HepG2 (cell line): ENCODE measurements around the gene VSIR. TPM values are rescaled to one million over a fixed set of nuclear protein-coding genes. Genes with fewer than 3 reads are reported as not detected.

Experiments used
- ATAC-seq: fragments of 200-7000 bp; cut with Tn5 transposase; 3 replicates; pipeline ENCODE4 v1.9.1; 2020; ENCODE audit warnings: mild to moderate bottlenecking, moderate library complexity
- BruUV-seq: library from RNA; stranded (reverse); fragments of 400-500 nt; replicated peaks from 2 replicates; lab custom pipeline; 2021; lab: Mats Ljungman, UMichigan
- CTCF ChIA-PET: fragments of 300-600 bp; formaldehyde crosslinking; extraction: SDS; loops from one replicate; lab custom pipeline; 2021; ENCODE audit warnings: low total read pairs, inconsistent platforms, low intra/inter-chr PET ratio; lab: Yijun Ruan, JAX
- POLR2A ChIA-PET: fragments of 350-600 bp; sonication (Branson Sonifier 250); formaldehyde crosslinking; loops from one replicate; lab custom pipeline; 2020; ENCODE audit warnings: antibody characterized with exemption, inconsistent platforms; lab: Yijun Ruan, JAX
- DNase-seq: peaks from one replicate; pipeline ENCODE4 v3.0.0-alpha.2; 2015; ENCODE audit warnings: low spot score
- FAIRE-seq: peaks from 3 replicates; lab custom pipeline; 2011; peaks lifted over from hg19 to GRCh38; lab: Jason Lieb, UNC
- H2AFZ ChIP-seq: one replicate; pipeline ENCODE4 v1.6.1; 2011; ENCODE audit warnings: low read length, inconsistent platforms
- H3K27ac ChIP-seq: fragments of 300-600 bp; 3 replicates; pipeline ENCODE4 v1.8.0; 2011; ENCODE audit warnings: mixed run types, mild to moderate bottlenecking, mixed read lengths, low read length, inconsistent platforms; ENCODE audit not compliant: insufficient read depth; ENCODE audit errors: extremely low read length
- H3K27me3 ChIP-seq, 2 experiments: fragments of 200-600 bp in 1 of 2; 2 replicates in 1 of 2; 3 replicates in 1 of 2; pipeline versions ENCODE4 v1.6.0 to v1.8.0; 2011; ENCODE audit warnings: low read length in 2 of 2, mild to moderate bottlenecking in 2 of 2, moderate library complexity in 2 of 2, inconsistent platforms in 1 of 2; ENCODE audit not compliant: insufficient read depth in 2 of 2, control insufficient read depth in 1 of 2
- H3K36me3 ChIP-seq, 2 experiments: fragments of 200-600 bp in 1 of 2; replicated peaks in 1 of 2; 2 replicates in 1 of 2; 3 replicates in 1 of 2; pipeline versions ENCODE4 v1.5.1 to v1.8.0; 2011; ENCODE audit warnings: low read length in 2 of 2, inconsistent platforms in 1 of 2; ENCODE audit not compliant: insufficient read depth in 2 of 2, control insufficient read depth in 1 of 2
- H3K4me1 ChIP-seq: 2 replicates; pipeline ENCODE4 v1.5.1; 2012; ENCODE audit warnings: low read length, inconsistent platforms; ENCODE audit not compliant: insufficient read depth
- H3K4me2 ChIP-seq: 2 replicates; pipeline ENCODE4 v1.6.0; 2011; ENCODE audit warnings: low read depth, low read length, inconsistent platforms
- H3K4me3 ChIP-seq, 3 experiments: fragments of 200-600 bp in 1 of 3; sonication (generic), shearing (Covaris generic) in 1 of 3; replicated peaks in 1 of 3; 2 replicates each; pipeline ENCODE4 v1.5.1; 2011 to 2016; ENCODE audit warnings: low read length in 3 of 3, inconsistent platforms in 2 of 3, low read depth in 2 of 3, mild to moderate bottlenecking in 2 of 3, control low read depth in 1 of 3, mixed read lengths in 1 of 3; ENCODE audit not compliant: insufficient read depth in 1 of 3
- H3K79me2 ChIP-seq: one replicate; pipeline ENCODE4 v1.6.1; 2011; ENCODE audit warnings: low read length, inconsistent platforms; ENCODE audit not compliant: insufficient read depth
- H3K9ac ChIP-seq: 2 replicates; pipeline ENCODE4 v1.6.0; 2011; ENCODE audit warnings: mild to moderate bottlenecking, low read depth, low read length, inconsistent platforms; ENCODE audit not compliant: insufficient read depth
- H3K9me3 ChIP-seq: 2 replicates; pipeline ENCODE4 v1.5.1; 2012; ENCODE audit warnings: mild to moderate bottlenecking, low read length
- H4K20me1 ChIP-seq: 2 replicates; pipeline ENCODE4 v1.6.0; 2011; ENCODE audit warnings: inconsistent platforms, mild to moderate bottlenecking, low read length, moderate library complexity; ENCODE audit not compliant: insufficient read depth
- ATF7-NPFF ChIP-seq: sonication (generic); formaldehyde crosslinking; IDR thresholded peaks from 2 replicates; pipeline ENCODE4 v1.8.1; 2023; ENCODE audit warnings: mild to moderate bottlenecking, low read depth, missing genetic modification reagents, moderate library complexity
- ELF1 ChIP-seq: sonication (generic); formaldehyde crosslinking; IDR thresholded peaks from 2 replicates; pipeline ENCODE4 v1.4.0; 2020; ENCODE audit warnings: missing genetic modification reagents
- ETV5 ChIP-seq: IDR thresholded peaks from 2 replicates; pipeline ENCODE4 v1.6.1; 2018; ENCODE audit warnings: missing biosample characterization, missing genetic modification reagents, inconsistent platforms, borderline replicate concordance
- GTF2F1 ChIP-seq: fragments of 150-350 bp; IDR thresholded peaks from 2 replicates; pipeline ENCODE4 v1.6.1; 2014; ENCODE audit warnings: low read length
- JUNB ChIP-seq: sonication (generic); formaldehyde crosslinking; IDR thresholded peaks from 2 replicates; pipeline ENCODE4 v1.8.0; 2022; ENCODE audit warnings: missing genetic modification reagents, mild to moderate bottlenecking, borderline replicate concordance
- MED13 ChIP-seq: sonication (generic); formaldehyde crosslinking; IDR thresholded peaks from 2 replicates; pipeline ENCODE4 v1.5.0; 2020; ENCODE audit warnings: missing genetic modification reagents
- NFYB ChIP-seq: sonication (generic); formaldehyde crosslinking; IDR thresholded peaks from 2 replicates; pipeline ENCODE4 v1.4.0; 2020; ENCODE audit warnings: missing genetic modification reagents
- NR2F6 ChIP-seq, 2 experiments: IDR thresholded peaks; 2 replicates each; pipeline ENCODE4 v1.6.1; 2016; ENCODE audit warnings: antibody characterized with exemption in 1 of 2, mild to moderate bottlenecking in 1 of 2
- NRL ChIP-seq: sonication (generic); formaldehyde crosslinking; IDR thresholded peaks from 2 replicates; pipeline ENCODE4 v1.5.0; 2020; ENCODE audit warnings: missing genetic modification reagents, mild to moderate bottlenecking, moderate library complexity, borderline replicate concordance
- RFX1 ChIP-seq: fragments of 450-650 bp; IDR thresholded peaks from 2 replicates; pipeline ENCODE4 v1.6.1; 2017
- ZNF160 ChIP-seq: sonication (generic); formaldehyde crosslinking; IDR thresholded peaks from 2 replicates; pipeline ENCODE4 v1.8.0; 2022; ENCODE audit warnings: mild to moderate bottlenecking, inconsistent platforms, missing genetic modification reagents
- ZNF24 ChIP-seq: fragments of 450-650 bp; IDR thresholded peaks from 2 replicates; pipeline ENCODE4 v1.6.1; 2017; ENCODE audit warnings: antibody characterized with exemption, mild to moderate bottlenecking
- ZNF724P ChIP-seq: sonication (generic); formaldehyde crosslinking; IDR thresholded peaks from 2 replicates; pipeline ENCODE4 v1.8.0; 2022; ENCODE audit warnings: missing genetic modification reagents, borderline replicate concordance
- WGBS: methylation state at CpG from one replicate; pipeline ENCODE4 v1.1.6; 2017; ENCODE audit warnings: low lambda C conversion rate; 5-methylcytosine and 5-hydroxymethylcytosine counted together
- in situ Hi-C: cut with HindIII; loops from 2 replicates; pipeline ENCODE4 v1.10.0; 2017; ENCODE audit warnings: low pct_unique_long_range_greater_than_20kb; ENCODE audit not compliant: extremely low pct_ligation_motif_present
- intact Hi-C: fragments of 100-400 bp; cut with micrococcal nuclease; formaldehyde crosslinking; loops from one replicate; pipeline ENCODE4 v1.10.0; 2022; ENCODE audit not compliant: unreplicated experiment
- polyA plus RNA-seq, 8 experiments: library from polyadenylated mRNA; depleted of rRNA in 3 of 8; stranded (reverse) in 7 of 8; unstranded in 1 of 8; fragments of >200 nt; fragmentation: Illumina TruSeq in 4 of 8; extraction: Trizol in 4 of 8; gene quantifications; 2 replicates each; pipeline versions ENCODE4 v1.2.1 to v1.2.3, GENCODE V29; 2011 to 2016; ENCODE audit warnings: low read depth in 4 of 8, missing spikeins in 1 of 8, mixed read lengths in 1 of 8; ENCODE audit not compliant: insufficient read depth in 1 of 8
- total RNA-seq, 5 experiments: library from RNA; depleted of rRNA; stranded (reverse); fragments of >200 nt; fragmentation: Illumina TruSeq; extraction: Trizol; gene quantifications; 2 replicates each; pipeline ENCODE4 v1.2.3, GENCODE V29; 2016; ENCODE audit warnings: low read depth in 1 of 5
- TF ChIP-seq, protein P1 (sequence below): sonication (generic); formaldehyde crosslinking; IDR thresholded peaks from 2 replicates; pipeline ENCODE4 v1.5.0; 2020; ENCODE audit warnings: missing genetic modification reagents, mild to moderate bottlenecking, borderline replicate concordance
- TF ChIP-seq, protein P2 (sequence below): sonication (generic); formaldehyde crosslinking; IDR thresholded peaks from 2 replicates; pipeline ENCODE4 v1.4.0; 2020; ENCODE audit warnings: mild to moderate bottlenecking, missing genetic modification reagents
- TF ChIP-seq, protein P3 (sequence below): sonication (generic); formaldehyde crosslinking; IDR thresholded peaks from 2 replicates; pipeline ENCODE4 v1.5.1; 2020; ENCODE audit warnings: mild to moderate bottlenecking, missing genetic modification reagents, moderate library complexity

The VSIR gene
- total and polyA plus RNA-seq, 2 of the 13 experiments (the other 11 are each of a cell fraction or from before 2014, with no cell fraction given): 0.44 to 3.2 TPM

DNA sequence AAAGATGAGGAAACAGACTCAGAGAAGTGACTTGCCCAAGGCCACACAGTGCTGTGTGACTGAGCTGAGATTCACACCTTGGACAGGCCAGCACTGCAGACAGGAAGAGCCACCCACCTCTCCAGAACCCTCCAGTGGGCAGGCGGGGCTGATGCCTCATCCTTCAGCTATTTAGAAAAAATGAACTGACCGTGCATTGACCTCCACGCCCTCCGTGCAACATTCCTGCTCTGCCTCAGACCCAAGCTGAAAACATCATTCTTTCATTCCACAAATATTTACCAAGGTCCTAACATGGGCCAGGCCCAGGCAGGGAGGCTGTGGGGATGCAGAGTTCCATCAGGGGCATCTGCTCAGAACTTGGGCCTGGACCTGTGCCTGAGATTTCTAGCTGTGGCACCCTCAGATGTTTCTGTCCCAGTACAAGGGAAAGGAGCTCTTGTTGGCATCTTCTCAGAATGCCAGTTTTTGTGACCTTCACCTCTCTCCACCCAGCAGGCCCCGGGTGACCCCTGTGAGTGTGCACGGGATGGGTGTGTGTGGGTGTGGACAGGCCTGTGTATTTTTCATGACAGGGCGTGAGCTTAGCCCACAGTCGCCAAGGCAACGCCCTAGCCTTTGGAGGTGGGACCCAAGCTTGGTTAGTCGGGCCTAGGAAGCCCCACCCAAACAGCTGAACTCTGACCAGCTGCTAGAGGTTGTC lies 6.5 kb downstream of the VSIR start:
- no peaks in the 10 kb centered on the region for H4K20me1 ChIP-seq
- peak overlapping the region; percentile 61 for H3K4me2 ChIP-seq
- no TSS peak for BruUV-seq
- in situ Hi-C loops: no loop called here
- peak overlapping the region; percentile 39 for H3K27ac ChIP-seq
- H3K27me3 ChIP-seq: peaks cover 7 to 21% of the 10 kb centered on the region in 2 experiments; a peak in 4 of 5 replicates
- H3K9me3 ChIP-seq: no peaks in the 10 kb centered on the region
- no peaks in the 10 kb centered on the region for H3K79me2 ChIP-seq
- H3K36me3 ChIP-seq: no peaks in the 10 kb centered on the region
- intact Hi-C loops: no loop called here
- POLR2A ChIA-PET: interaction anchor here (0.8 to 1.1 kb wide), 3 partner anchors 84 to 448 kb away, joined by 3 to 6 read pairs (median 4); partner anchors contain the start of genes PSAP and SLC29A3
- 0% methylated on average over 5 of the region's 10 CpGs for WGBS
- H3K4me1 ChIP-seq: peaks cover 42% of the 10 kb centered on the region
- no peak overlapping the region for H3K9ac ChIP-seq
- peak; percentile 92 for DNase-seq
- FAIRE-seq: peak; percentile 84
- peak overlapping the region in 1 of 3 experiments; percentile 17; a peak in 1 of 6 replicates for H3K4me3 ChIP-seq
- ATAC-seq: peak; percentile 88
- H2AFZ ChIP-seq: no peak overlapping the region
- CTCF ChIA-PET: no interaction called here
- TF ChIP-seq NFYB (CRISPR knock-in tag): no peak
- no peak for TF ChIP-seq ZNF160 (CRISPR knock-in tag)
- TF ChIP-seq ZNF724P (CRISPR knock-in tag): no peak
- TF ChIP-seq MED13 (CRISPR knock-in tag): no peak
- TF ChIP-seq GTF2F1: no peak
- TF ChIP-seq, protein P1, sequence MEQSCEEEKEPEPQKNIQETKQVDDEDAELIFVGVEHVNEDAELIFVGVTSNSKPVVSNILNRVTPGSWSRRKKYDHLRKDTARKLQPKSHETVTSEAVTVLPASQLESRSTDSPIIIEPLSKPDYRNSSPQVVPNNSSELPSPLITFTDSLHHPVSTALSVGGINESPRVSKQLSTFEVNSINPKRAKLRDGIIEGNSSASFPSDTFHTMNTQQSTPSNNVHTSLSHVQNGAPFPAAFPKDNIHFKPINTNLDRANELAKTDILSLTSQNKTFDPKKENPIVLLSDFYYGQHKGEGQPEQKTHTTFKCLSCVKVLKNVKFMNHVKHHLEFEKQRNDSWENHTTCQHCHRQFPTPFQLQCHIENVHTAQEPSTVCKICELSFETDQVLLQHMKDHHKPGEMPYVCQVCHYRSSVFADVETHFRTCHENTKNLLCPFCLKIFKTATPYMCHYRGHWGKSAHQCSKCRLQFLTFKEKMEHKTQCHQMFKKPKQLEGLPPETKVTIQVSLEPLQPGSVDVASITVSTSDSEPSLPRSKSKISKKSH (CRISPR knock-in tag): no peak
- no peak for TF ChIP-seq ELF1 (CRISPR knock-in tag)
- no peak for TF ChIP-seq JUNB (CRISPR knock-in tag)
- peak; percentile 63; the same call in 1 of the 2 replicates for TF ChIP-seq RFX1
- peak; percentile 51; the same call in 1 of the 2 replicates for TF ChIP-seq ETV5 (CRISPR knock-in tag)
- TF ChIP-seq, protein P2, sequence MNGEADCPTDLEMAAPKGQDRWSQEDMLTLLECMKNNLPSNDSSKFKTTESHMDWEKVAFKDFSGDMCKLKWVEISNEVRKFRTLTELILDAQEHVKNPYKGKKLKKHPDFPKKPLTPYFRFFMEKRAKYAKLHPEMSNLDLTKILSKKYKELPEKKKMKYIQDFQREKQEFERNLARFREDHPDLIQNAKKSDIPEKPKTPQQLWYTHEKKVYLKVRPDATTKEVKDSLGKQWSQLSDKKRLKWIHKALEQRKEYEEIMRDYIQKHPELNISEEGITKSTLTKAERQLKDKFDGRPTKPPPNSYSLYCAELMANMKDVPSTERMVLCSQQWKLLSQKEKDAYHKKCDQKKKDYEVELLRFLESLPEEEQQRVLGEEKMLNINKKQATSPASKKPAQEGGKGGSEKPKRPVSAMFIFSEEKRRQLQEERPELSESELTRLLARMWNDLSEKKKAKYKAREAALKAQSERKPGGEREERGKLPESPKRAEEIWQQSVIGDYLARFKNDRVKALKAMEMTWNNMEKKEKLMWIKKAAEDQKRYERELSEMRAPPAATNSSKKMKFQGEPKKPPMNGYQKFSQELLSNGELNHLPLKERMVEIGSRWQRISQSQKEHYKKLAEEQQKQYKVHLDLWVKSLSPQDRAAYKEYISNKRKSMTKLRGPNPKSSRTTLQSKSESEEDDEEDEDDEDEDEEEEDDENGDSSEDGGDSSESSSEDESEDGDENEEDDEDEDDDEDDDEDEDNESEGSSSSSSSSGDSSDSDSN: no peak
- TF ChIP-seq, protein P3, sequence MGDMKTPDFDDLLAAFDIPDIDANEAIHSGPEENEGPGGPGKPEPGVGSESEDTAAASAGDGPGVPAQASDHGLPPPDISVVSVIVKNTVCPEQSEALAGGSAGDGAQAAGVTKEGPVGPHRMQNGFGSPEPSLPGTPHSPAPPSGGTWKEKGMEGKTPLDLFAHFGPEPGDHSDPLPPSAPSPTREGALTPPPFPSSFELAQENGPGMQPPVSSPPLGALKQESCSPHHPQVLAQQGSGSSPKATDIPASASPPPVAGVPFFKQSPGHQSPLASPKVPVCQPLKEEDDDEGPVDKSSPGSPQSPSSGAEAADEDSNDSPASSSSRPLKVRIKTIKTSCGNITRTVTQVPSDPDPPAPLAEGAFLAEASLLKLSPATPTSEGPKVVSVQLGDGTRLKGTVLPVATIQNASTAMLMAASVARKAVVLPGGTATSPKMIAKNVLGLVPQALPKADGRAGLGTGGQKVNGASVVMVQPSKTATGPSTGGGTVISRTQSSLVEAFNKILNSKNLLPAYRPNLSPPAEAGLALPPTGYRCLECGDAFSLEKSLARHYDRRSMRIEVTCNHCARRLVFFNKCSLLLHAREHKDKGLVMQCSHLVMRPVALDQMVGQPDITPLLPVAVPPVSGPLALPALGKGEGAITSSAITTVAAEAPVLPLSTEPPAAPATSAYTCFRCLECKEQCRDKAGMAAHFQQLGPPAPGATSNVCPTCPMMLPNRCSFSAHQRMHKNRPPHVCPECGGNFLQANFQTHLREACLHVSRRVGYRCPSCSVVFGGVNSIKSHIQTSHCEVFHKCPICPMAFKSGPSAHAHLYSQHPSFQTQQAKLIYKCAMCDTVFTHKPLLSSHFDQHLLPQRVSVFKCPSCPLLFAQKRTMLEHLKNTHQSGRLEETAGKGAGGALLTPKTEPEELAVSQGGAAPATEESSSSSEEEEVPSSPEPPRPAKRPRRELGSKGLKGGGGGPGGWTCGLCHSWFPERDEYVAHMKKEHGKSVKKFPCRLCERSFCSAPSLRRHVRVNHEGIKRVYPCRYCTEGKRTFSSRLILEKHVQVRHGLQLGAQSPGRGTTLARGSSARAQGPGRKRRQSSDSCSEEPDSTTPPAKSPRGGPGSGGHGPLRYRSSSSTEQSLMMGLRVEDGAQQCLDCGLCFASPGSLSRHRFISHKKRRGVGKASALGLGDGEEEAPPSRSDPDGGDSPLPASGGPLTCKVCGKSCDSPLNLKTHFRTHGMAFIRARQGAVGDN (CRISPR knock-in tag): no peak
- TF ChIP-seq ZNF24: 0 out of 2 replicates have a peak, but pooled peaks have one; percentile 41
- TF ChIP-seq NRL (CRISPR knock-in tag): no peak
- no peak for TF ChIP-seq ATF7-NPFF
- TF ChIP-seq NR2F6 (IDR thresholded peaks at IDR 0.05): peak; percentile 51; the same call in 1 of the 2 replicates
- TF ChIP-seq NR2F6 (CRISPR knock-in tag; IDR thresholded peaks at IDR 0.05): peak; percentile 84
